Activated CD8-positive, alpha-beta memory T cell treated with anti-CD3 and anti-CD28 coated beads for 4 hours (primary cell): ENCODE data around the gene CNEP1R1.

ENCODE experiments used
- DNase-seq, 2 donors: peaks; one replicate each; pipeline ENCODE4 v3.0.0-alpha.2; 2020; ENCODE audit warnings: low read depth in 2 of 2

The CNEP1R1 gene

GRCh38 chr16:50017553-50017952 is 7.5 kb upstream of the CNEP1R1 start:
- no peak for DNase-seq

GRCh38 chr16:50021544-50021943 is 3.5 kb upstream of the CNEP1R1 start:
- no peak for DNase-seq

- DNase-seq: no peak
Observed at GRCh38 chr16:50023641-50024040, 1.4 kb upstream of the CNEP1R1 start.

GRCh38 chr16:50024207-50024606 is 818 bp upstream of the CNEP1R1 start:
- no peak for DNase-seq

GRCh38 chr16:50025537-50025931 is 509 bp downstream of the CNEP1R1 start:
- DNase-seq: no peak

GRCh38 chr16:50027829-50028228 is 2.8 kb downstream of the CNEP1R1 start:
- no peak for DNase-seq

- no peak for DNase-seq
Observed at GRCh38 chr16:50035468-50035992, 10.5 kb downstream of the CNEP1R1 start.

GRCh38 chr16:50036426-50036825 is 11.4 kb downstream of the CNEP1R1 start:
- no peak for DNase-seq

GRCh38 chr16:50037662-50038220 is 12.7 kb downstream of the CNEP1R1 start:
- no peak for DNase-seq

GRCh38 chr16:50038286-50038685 is 13.3 kb downstream of the CNEP1R1 start:
- DNase-seq: no peak

- no peak for DNase-seq
Observed at GRCh38 chr16:50038756-50039529, 13.9 kb downstream of the CNEP1R1 start.

- no peak for DNase-seq
Observed at GRCh38 chr16:50040018-50040417, 15.0 kb downstream of the CNEP1R1 start.

GRCh38 chr16:50040710-50041109 is 15.7 kb downstream of the CNEP1R1 start:
- no peak for DNase-seq

- no peak for DNase-seq
Observed at GRCh38 chr16:50043358-50043757, 18.3 kb downstream of the CNEP1R1 start.

- DNase-seq: no peak
Observed at GRCh38 chr16:50045412-50045811, 20.4 kb downstream of the CNEP1R1 start.

GRCh38 chr16:50046853-50047252 is 21.8 kb downstream of the CNEP1R1 start:
- DNase-seq: no peak

GRCh38 chr16:50047864-50048263 is 22.8 kb downstream of the CNEP1R1 start:
- no peak for DNase-seq

GRCh38 chr16:50050802-50051201 is 25.8 kb downstream of the CNEP1R1 start:
- no peak for DNase-seq

- no peak for DNase-seq
Observed at GRCh38 chr16:50056226-50056625, 31.2 kb downstream of the CNEP1R1 start.

GRCh38 chr16:50058091-50058771 is 33.2 kb downstream of the CNEP1R1 start:
- no peak for DNase-seq

GRCh38 chr16:50059111-50059510 is 34.1 kb downstream of the CNEP1R1 start:
- DNase-seq: no peak

GRCh38 chr16:50059669-50060068 is 34.6 kb downstream of the CNEP1R1 start:
- no peak for DNase-seq

- DNase-seq: no peak
Observed at GRCh38 chr16:50061326-50061725, 36.3 kb downstream of the CNEP1R1 start.
